ENCODE measurements around the gene SLC26A9.

- TF ChIP-seq ZBTB7A (IDR thresholded peaks at IDR 0.05; ENCODE audit: low read depth): no peak
- no peak for TF ChIP-seq TAF1 (IDR thresholded peaks at IDR 0.05; ENCODE audit: low read depth)
- TF ChIP-seq YY1 (IDR thresholded peaks at IDR 0.05; ENCODE audit: low read depth): no peak
- no peak for TF ChIP-seq REST (IDR thresholded peaks at IDR 0.05; ENCODE audit: low read depth)
- no peak for TF ChIP-seq MAX (IDR thresholded peaks at IDR 0.05)
- no peak for TF ChIP-seq NFIC (IDR thresholded peaks at IDR 0.05)
- no peak for TF ChIP-seq CREB1 (IDR thresholded peaks at IDR 0.05; ENCODE audit: low read depth)
- TF ChIP-seq EP300 (IDR thresholded peaks at IDR 0.05; ENCODE audit: borderline replicate concordance): no peak
- no peak for TF ChIP-seq FOXM1 (IDR thresholded peaks at IDR 0.05; ENCODE audit: borderline replicate concordance, low read depth)
- no peak for TF ChIP-seq CEBPB (IDR thresholded peaks at IDR 0.05)
- TF ChIP-seq USF1 (IDR thresholded peaks at IDR 0.05): no peak
- no peak for TF ChIP-seq EGR1 (IDR thresholded peaks at IDR 0.05)
- TF ChIP-seq TCF12 (IDR thresholded peaks at IDR 0.05; ENCODE audit: low read depth): no peak
- no peak for TF ChIP-seq TEAD4 (IDR thresholded peaks at IDR 0.05)
Observed at GRCh38 chr1:205976708-205977401, 33.6 kb upstream of the SLC26A9 start.

All from Ishikawa (cell line).